TTC549 (cell line): ENCODE measurements around the gene DCBLD1.

Experiments
- FAIRE-seq: peaks from 2 replicates; lab custom pipeline; 2012; peaks lifted over from hg19 to GRCh38; lab: Jason Lieb, UNC

DCBLD1 gene

DNA sequence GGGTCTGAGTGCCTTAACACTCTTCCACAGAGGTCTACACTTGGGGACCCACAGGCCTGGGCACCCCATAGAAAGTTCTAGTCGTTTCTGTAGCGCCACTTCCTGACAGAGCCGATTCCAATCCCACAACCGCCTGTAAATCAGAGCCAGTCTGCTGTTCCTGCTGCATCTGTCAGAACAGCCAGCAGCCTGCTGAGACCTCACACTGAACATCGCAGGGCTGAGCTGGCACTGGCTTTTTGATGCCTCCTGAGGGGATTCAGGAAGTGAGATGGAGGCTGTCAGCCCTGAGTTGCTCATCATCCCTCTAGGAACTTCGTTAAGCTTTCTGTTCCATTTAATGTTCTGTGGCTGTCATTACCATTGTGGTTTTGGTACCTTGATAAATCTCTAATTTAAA is 48.9 kb downstream of the DCBLD1 start:
- no peak for FAIRE-seq

DNA sequence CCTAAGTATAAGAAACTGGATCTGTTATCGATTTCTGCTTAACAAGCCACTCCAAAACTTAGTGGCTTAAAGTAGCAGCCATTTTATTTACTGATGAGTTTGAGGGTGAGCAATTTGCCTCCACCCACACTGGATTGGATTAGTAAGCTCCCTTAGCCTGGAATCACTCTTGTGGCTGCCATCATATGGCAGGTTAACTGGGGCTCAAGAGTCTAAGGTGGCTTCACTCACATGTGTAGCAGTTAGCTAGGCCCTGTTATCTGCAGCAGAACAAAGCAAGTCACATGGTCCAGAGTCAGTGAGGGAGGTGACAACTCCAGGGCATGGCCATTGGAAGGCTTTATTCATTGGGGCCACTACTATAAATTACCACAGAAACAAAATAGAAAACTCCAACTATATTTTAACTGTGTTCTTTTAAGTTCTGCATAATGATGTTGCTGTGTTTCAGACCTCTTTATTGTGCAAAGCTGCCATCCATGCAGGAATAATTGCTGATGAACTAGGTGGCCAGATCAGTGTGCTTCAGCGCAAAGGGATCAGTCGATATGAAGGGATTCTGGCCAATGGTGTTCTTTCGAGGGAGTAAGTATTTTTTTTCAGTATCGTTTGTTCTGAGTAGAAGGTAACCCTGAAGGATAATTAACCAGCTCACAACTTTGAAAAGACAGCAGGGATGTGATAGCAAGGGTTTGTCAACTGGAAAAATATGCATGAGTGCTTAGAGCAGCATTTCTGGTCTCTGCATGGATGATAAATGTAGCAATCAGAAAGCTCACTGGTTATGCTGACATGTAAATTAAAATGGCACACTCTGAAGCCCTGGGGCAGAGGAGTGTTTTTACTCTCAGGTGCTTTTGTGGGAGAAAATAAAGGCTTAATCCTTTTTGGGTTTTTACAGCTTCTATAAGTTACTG is 49.6 kb downstream of the DCBLD1 start:
- no peak for FAIRE-seq

DNA sequence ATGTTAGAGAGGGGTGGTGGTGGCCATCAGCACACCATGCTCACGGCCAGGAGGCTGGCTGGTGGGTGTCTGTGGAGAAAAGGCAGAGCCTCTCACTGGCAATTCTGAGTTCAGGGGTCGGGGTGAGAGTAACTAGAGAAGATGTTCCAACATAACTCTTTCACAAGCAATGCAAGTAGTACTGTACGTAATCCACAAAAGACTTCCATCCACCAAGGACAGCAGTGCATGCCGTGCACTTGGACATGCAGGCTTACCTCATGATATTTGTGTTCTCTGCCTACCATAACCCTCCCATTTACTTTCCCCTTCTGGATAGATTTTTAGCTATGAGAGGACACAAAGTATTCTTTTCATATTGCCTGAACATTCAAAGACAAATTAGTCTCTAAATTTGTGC is 51.3 kb downstream of the DCBLD1 start:
- no peak for FAIRE-seq

DNA sequence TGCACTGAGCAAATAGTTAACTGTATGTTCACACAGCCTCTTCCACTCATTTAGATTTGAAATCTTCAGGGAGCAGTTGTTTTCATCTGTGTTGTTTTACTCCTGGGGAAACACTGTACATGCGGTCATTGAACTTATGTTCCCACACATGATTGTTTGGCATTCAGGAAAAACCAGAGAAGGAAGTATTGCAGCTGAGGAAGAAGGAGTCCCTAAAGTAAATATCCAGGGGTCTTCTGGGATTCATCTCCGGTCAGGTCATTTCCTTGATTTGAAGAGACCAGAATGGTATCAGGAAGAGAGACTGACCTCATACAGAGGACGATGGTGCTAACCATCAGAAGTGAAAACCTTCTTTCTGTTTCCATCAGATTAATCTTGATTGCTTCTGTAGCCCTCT is 52.5 kb downstream of the DCBLD1 start:
- no peak for FAIRE-seq

DNA sequence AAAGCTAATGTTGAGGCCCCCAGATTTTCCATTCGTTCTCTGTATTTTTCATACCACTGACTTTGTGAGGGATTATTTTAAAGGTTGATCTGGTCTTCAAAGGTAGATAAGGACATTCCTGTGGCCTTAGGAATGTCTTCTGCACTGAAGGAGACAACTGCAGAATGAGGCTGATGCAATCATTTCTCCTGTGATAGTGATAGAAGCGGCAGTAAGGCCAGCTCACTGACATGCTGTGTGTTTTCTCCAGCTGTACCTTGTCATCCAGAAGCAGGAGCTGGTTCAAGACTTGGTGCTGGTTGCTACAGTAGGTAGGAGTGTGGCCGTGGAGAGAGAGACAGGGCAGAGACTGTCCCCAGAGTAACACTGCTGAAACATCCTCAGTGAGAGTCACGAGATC is 53.8 kb downstream of the DCBLD1 start:
- FAIRE-seq, result no peak

DNA sequence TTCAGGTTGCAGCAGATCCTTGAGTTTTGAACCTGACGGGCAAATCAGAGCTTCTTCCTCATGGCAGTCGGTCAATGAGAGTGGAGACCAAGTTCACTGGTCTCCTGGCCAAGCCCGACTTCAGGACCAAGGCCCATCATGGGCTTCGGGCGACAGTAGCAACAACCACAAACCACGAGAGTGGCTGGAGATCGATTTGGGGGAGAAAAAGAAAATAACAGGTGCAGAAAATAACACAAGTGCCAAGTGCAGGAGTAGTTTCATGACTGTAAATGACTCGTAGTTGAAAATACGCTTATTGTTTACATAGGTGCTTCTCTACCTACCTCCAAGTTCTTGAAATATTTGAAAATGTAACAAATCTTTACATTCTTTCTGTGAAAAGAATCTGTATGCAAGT is 56.1 kb downstream of the DCBLD1 start:
- no peak for FAIRE-seq

DNA sequence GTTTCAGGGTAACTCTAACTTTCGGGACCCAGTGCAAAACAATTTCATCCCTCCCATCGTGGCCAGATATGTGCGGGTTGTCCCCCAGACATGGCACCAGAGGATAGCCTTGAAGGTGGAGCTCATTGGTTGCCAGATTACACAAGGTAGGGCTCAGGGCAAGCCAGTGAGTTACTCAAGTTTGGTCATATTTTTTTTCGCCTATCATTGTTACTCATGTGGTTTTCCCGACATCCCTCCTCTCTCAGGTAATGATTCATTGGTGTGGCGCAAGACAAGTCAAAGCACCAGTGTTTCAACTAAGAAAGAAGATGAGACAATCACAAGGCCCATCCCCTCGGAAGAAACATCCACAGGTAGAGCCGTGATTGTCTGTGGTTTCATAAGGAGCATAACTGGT is 58.2 kb downstream of the DCBLD1 start:
- no peak for FAIRE-seq

DNA sequence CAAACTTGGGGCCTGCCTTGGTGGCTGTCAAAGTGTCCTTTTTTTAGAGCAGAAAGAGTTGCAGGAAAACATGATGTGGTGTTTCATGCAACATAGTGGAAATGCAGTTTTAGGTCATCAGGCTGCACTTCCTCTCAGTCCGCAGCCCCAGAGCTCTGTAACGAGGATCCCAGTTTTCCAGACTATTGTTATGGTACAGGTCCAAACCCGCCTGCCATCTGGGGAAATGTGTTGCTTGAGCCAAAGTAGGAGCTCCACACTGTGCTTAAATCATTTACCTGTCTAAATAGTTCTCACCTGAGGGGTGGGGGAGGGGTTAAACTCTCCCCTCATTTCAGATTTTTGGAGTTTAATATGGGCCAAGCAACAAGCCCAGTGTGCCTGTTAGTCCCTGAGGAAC is 60.0 kb downstream of the DCBLD1 start:
- FAIRE-seq, result no peak

DNA sequence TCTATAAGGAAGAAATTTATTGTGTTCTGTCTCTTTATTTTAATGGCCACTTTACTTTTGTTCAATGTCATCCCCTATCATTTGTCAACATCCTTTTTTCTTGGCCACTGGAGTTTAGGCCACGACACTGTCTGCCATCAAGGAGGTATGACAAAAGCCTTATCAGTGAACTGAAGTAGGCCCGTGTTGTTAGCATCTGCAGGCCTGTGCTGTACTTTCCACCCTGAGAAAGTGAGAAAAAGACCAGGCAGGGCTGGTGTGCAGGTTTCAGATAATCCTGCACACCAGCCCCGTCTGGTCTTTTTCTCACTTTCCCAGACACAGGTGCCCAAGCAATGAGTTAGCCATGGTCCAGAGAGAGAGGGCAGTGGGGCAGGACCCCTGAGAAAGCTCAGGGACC is 62.2 kb downstream of the DCBLD1 start:
- FAIRE-seq, result no peak

DNA sequence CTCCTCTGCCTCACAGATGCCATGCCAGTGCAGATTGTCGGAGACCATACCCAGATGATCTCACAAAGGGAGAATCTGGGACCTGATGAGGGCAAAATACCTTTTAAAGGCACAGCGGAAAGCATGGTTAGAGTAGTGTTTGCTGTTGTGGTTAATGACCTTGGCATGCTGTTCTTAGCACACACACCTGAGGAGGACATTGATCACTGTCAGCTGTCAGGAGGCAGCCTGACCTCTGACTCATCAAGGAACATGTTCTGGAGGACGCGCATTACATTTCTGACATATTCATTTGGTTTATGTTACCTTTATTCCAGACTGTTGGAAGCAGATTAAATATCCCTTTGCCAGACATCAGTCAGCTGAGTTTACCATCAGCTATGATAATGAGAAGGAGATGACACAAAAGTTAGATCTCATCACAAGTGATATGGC is 62.7 kb downstream of the DCBLD1 start:
- FAIRE-seq, result no peak

DNA sequence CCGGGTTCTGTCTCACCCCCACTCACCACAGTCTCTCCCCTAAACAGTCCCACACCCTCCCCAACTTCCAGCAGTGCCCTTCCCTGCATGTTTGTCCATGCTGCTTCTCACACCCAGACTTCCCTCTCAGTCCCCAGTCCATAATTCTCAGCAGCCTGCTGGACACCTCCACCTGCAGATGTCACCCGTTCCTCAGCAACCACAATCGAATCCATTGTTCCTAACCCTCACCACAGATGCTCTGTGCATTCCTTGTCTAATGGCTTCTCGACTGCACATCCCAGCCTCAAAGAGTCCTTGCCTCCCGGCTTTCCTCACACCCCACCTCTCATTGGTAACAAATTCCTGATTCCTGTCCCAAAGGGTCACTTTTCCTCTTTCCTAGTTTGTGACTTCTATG is 64.2 kb downstream of the DCBLD1 start:
- no peak for FAIRE-seq

DNA sequence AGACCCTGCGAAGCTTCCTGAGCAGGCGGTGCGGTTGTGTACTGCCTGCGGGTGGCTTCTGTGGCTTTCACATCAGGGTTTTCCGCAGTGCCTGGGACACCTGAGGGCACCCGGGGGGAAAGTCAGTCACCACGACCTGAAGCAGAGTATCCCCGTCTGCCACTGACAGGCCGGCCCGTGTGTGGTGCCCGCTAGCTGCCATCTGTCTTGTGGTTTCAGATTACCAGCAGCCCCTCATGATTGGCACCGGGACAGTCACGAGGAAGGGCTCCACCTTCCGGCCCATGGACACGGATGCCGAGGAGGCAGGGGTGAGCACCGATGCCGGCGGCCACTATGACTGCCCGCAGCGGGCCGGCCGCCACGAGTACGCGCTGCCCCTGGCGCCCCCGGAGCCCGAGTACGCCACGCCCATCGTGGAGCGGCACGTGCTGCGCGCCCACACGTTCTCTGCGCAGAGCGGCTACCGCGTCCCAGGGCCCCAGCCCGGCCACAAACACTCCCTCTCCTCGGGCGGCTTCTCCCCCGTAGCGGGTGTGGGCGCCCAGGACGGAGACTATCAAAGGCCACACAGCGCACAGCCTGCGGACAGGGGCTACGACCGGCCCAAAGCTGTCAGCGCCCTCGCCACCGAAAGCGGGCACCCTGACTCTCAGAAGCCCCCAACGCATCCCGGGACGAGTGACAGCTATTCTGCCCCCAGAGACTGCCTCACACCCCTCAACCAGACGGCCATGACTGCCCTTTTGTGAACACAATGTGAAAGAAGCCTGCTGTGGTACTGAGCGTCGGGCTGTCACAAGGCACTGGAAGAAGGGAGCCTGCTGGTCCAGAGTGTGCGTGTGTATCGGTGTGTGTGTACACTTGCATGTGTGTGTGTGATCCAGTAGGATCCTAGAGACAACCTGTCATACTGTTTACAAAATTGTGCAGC is 65.5 kb downstream of the DCBLD1 start:
- FAIRE-seq, result no peak

DNA sequence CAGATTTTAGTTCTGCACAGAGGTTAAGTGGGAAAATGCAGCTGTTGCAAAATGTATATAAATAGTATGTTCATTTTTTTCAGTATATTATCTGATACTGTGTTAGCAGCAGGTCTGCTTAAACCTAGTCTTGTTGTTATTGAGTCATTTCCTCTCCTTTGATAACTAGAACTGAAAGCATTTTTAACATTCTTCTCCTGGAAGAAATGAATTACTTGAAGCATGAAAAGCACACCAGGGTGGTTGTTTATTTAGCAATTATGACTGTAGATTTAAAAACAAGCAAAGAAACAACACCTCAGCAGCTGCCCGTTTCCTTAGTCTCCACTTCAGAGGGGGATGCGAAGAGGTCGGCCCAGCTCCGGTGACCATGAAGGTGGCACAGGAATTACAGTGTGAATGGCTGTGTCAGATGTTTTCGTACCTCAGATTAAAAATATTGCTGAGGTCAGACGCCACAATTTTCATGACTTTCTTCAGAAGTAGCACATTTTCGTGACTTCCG is 66.4 kb downstream of the DCBLD1 start:
- no peak for FAIRE-seq

DNA sequence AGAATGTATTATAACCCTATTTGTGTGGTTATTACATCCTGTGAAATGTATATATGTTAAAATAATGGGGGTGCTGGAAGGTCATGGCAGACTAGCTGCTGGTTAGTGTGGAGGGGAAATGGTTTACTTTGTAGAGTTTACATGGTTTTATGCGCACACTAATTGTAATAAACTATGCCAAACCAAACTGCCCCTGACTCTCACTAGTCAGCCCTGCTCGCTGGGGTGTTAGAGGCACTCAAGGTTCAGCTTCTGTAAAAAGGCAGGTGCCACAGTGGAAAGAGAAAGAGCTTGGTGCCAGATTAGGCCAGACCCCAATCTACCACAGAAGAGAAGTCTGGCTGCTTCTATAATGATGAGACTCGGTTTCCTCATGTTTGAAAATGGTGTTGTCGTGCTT is 67.1 kb downstream of the DCBLD1 start:
- no peak for FAIRE-seq

DNA sequence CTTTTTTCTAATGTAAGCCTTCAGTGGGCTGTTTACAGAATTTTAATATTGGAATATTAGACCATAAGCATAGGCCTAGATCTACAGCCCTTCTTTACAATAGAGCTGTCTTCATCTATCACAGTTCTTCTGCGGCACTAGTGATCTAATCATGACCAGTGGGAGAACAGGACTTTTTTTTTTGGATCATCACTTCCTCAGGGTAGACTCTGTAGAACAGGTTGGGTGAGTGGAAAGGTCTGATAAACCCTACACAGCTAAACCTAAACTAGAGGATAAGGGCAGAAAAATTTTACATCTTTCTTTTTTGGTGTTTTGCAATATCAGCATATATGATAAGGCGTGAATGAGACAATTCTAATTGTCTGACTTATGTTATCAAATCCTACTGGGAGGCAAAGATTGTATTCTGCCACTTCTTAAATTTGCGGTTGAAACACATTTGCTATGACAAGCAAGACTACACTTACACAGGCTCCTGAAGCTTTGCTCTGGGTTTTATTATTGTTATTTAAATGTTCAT is 67.7 kb downstream of the DCBLD1 start:
- no peak for FAIRE-seq

DNA sequence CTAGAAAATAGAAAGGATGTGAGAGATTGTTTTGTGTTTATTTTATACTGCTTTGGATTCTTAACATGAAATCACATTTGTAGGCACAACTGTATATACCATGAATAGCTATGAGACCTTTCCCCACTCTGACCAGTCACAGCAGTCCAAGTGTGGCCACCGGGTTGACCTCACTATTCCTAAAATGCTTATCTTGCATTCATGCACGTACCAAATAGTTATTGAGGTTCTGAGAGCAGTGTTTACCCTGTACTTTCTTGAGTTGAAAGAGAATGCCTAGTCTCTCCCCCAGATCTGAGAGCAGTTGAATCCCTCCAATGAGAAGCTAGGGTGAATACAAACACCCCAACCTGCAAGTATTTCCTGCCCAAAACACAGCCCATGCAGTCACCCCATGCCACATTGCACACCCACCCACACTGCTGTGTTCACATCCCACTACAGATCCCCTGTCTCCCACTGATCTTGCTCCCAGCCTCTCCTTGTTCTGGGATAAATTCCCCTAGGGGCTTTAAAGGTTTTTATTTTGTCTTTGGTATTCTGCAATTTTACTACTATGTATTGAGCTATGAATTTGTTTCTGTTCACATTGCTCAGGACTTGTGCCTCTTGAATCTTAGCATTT is 68.3 kb downstream of the DCBLD1 start:
- FAIRE-seq, result no peak

DNA sequence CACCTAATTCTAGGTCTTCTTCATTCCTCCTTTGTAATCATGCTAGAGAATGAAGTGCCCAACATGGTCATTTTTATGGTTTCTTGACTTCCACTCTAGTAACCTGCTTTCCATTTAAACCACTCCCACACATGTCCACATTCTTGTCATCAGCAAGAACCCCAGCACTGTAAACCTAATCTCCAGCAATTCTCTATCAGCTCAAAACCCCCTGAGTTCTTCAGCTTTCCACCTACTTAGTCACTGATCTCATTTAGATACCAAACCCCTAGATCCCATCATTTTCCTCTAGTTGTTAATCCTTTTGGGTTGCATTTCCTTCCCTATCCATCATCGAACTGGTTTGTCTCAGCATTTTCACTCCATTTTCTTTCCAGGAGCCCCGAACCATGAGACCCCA is 70.1 kb downstream of the DCBLD1 start:
- FAIRE-seq, result no peak

DNA sequence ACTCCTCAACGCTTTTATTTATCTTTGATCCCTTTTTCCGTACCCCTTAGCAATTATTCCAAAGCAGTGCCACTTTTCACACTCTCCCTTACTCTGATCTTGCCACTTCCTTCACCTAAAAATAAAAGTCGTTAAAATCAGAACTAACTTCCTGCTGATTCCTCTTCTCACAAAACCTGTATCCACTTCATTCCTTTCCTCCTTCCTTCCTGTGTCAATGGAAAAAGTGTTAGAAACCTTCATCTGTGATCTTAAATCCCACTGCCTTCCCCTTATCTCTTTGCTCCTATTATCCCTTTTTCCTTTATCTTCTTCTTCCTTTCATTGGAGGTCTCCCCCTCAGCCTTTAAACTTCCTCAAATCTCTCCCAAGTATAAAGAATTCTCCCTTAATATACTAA is 70.7 kb downstream of the DCBLD1 start:
- FAIRE-seq, result no peak

DNA sequence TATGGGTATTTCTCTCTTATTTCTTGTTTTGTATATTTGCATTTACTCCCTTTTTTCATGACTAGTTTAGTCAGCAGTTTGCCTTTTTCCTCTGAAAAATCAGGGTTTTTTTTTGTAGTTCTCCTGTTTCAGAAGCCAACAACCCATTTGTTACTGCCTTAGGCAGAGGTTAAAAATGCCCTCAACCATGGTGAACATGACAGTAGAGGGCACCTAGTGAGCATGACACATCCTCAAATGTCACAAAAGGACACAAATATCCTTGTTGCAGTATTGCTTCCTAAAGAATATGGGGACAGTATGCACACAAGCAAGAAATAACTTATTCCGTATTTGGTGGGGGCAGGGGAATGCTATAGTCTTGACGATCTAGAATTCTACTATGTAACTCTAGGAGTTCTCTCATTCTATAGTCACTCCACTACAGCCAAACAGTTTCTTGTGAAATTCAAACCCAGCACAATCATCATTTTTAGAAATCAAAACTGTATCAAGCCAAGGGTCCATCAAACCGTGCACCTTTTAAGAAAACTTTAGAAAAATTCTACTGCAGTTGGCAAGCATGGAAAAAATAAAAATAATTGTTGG is 72.9 kb downstream of the DCBLD1 start:
- FAIRE-seq, result no peak

DNA sequence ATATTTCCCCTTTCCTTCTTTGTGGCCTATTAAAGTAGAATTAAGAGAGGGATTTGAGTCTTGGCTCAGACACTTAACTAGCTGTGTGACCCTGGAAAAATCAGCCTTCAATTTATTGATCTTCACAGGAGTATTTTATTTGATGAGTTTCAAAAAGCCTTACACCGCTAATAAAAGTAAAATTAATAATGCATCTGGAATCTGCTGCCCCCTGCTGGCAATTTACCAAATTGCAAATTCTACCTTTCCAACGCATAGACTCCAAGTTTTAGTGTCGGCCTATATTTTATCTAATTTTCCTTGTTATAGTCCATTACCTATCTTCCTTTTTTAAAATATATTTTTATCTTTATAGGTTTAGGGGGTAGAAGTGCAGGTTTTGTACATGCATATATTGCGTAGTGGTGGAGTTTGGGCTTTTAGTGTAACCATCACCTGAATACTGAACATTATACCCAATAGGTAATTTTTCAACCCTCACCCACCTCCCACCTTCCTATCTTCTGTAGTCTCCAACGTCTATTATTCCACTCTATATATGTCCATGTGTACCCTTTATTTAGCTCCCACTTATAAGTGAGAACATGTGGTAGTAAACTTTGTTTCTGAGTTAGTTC is 73.5 kb downstream of the DCBLD1 start:
- FAIRE-seq, result peak; percentile 85

DNA sequence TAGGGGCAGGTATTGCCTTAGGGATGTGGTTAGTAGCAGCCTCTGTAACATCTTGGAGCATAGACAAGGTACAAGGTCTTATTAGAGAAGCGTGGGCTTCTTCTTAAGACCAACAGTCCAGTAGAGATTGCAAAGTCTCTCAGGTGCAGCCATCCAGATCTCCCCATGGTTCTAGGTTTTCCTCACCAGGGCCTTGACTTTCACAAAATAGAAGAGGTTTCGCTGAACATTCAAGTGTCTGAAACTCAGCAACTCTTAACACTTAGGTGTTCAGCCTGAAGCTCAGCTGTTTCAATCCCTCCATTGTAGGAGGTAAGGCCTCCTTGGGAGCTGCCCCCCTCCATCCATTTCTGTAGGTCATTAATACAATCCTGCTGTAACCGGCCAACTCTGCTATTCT is 75.5 kb downstream of the DCBLD1 start:
- FAIRE-seq, result no peak

DNA sequence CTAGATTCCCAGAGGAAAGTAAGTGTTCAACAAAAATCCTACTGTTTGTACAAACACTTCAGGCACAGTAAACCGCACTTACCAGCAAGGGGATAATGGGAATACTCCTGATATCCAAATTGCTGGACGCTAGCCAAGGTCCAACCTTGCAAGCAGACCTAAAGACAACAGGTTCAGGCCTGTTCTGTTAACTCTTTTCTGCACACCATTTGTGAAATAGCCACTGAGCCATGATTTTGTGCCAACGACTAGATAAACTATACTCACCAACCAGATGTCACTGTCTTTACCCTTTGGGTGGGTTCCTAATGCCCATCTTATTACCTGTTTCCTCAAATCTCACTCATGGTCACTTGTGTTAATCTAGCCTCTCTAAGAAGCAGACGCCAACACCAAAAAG is 76.3 kb downstream of the DCBLD1 start:
- FAIRE-seq, result no peak
